PC-9 (cell line): ENCODE data around the gene MSI2.

Source experiments
- EZH2 ChIP-seq: fragments of 200-600 bp; sonication (generic); IDR thresholded peaks from 2 replicates; pipeline ENCODE4 v1.8.0; 2017; ENCODE audit warnings: antibody characterized with exemption, low read depth
- TF ChIP-seq, protein P1 (sequence below): fragments of 200-600 bp; sonication (generic); conservative IDR thresholded peaks from 2 replicates; pipeline ENCODE4 v1.6.1; 2017; ENCODE audit warnings: mixed run types, antibody characterized with exemption, mild to moderate bottlenecking, moderate library complexity

DNA sequence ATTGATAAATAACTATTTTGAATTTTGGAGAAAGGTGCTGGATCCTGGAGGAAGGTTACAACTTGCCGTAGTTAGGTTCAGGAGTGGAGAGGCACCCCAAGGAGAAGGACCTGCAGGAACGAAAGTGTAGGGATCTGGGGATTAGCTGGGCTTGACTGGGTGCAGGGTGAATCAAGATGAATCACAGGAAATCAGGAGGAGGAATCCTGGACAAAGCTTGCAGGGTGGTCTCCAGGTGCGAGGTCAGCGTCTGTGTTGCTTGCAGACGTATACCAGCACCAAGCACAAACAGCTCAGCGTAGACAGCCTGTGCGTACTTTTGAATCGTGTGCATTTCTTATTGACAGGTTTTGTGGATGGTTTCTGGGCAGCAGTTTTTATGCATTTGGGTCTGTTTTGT is 144.3 kb downstream of the MSI2 start:
- TF ChIP-seq, protein P1, sequence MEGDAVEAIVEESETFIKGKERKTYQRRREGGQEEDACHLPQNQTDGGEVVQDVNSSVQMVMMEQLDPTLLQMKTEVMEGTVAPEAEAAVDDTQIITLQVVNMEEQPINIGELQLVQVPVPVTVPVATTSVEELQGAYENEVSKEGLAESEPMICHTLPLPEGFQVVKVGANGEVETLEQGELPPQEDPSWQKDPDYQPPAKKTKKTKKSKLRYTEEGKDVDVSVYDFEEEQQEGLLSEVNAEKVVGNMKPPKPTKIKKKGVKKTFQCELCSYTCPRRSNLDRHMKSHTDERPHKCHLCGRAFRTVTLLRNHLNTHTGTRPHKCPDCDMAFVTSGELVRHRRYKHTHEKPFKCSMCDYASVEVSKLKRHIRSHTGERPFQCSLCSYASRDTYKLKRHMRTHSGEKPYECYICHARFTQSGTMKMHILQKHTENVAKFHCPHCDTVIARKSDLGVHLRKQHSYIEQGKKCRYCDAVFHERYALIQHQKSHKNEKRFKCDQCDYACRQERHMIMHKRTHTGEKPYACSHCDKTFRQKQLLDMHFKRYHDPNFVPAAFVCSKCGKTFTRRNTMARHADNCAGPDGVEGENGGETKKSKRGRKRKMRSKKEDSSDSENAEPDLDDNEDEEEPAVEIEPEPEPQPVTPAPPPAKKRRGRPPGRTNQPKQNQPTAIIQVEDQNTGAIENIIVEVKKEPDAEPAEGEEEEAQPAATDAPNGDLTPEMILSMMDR, result no peak
- TF ChIP-seq EZH2, result no peak
